Stimulated activated CD4-positive, alpha-beta T cell treated with anti-CD3 and anti-CD28 coated beads, Interleukin-12 subunit alpha, Interleukin-12 subunit beta, amount 100 ng/mL, for 48 hours (primary cell): ENCODE results near the gene HOXC13.

ENCODE experiments used
- DNase-seq, 3 donors: peaks; one replicate each; pipeline ENCODE4 v3.0.0-alpha.2; 2020; ENCODE audit warnings: low read depth in 2 of 3, low spot score in 1 of 3

HOXC13 gene

DNA sequence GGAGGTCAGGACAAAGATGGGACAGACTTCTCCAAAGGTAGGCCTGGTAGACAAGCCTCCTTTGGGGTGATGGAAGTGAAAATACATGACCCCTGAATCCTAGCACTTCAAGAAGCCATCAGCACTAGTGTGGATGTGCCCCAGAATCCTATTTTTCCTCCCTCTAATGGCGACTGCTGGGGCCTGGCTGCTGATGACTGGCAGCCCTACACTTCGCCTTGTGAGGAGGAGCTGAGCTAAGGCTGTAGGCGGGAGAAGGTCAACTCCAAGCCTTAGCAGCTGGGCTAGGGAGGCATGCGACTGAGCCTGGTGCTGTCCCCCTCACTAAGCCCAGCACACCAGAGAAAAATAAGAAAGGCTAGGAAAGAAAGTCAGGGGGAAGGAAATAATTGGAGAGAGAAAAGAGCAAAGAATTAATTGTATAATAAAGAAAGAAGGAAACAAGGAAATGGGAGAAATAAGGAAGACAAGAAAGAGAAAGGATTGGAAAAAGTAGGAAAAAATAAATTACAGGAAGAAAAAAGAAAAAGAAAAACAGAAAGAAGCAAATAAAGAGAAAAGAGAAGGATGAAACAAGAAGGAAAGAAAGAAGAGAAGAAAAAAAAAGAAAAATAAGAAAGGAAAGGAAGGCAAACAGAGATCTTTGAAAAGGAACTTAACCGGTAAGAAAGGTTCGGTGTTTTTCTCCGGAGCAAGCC is 41.6 kb downstream of the HOXC13 start:
- no peak for DNase-seq

DNA sequence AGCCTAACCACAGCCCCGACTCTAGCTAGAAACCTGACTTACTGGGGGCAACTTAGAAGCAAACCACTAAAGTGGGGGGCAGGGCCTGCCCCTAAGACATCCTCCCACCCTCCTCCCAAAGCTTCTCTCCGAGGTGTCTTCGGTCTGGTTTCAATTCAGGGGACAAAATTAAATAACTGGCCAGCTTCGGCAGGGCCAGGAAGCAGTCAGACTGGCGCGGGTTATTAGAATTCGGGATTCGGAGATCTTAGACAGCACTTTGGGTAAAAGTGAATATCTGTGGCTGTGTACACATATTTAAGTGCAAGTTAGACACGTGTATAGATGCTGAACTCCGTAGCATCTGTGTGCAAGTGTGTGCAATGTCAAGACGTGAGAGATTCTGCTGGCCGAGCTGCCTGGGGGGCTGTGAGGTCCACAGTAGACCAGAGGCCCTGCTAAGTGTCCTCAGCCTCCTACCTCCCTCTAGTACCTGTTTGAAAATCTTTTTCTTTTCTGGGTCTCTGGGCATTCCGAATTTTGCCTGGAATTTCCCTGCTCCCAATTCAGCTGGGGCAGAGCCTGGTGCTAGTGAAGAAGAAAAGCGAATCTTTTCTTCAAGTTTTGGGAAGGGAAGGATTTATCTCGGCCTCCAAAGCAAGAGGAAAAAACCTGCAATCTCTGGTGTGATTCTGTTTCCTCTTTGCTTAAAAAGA is 42.3 kb downstream of the HOXC13 start:
- no peak for DNase-seq

DNA sequence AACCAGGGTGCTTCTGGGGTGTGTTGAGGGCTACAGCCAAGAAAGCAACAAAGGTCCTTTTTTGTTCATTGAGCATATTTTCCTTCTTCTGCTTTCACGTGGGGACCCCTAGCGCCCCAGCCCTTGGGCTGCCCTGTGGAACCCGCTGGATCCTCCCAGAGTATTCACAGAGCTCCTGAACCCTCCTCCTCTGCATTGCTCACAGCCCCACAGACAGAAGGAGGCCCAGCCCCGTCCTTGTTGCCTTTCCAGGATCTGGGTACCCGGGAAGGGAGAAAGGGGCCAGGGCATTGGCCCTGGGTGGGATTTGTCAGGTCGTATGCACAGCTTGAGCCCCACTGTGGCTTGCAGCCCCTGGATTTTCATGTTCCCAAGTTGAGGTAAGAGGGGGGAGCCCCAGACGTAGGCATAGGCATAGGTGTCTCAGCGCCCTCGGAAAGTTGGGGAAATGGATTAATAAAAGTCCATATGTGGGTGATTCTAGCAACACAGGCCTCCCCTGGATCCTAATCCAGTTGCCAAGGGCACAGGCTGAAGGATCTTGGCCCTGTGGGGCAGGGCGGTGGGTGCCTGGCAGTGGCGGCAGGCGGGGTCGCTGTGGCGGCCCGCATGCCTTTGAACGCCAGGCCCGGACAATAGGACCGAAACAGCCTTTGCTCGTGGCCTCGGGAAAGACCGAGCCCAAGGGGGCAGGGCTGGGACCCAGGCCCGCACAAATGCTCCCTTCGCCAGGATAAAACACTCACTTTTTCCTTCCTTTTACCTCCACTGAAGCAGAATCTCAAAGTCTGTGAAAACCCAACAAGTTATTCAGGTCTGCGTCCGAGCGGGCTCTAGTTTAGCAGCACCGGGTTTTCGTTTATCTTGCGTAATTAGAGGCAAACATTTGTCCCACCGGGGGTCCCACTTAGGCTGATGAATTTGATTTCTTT is 43.3 kb downstream of the HOXC13 start:
- no peak for DNase-seq

DNA sequence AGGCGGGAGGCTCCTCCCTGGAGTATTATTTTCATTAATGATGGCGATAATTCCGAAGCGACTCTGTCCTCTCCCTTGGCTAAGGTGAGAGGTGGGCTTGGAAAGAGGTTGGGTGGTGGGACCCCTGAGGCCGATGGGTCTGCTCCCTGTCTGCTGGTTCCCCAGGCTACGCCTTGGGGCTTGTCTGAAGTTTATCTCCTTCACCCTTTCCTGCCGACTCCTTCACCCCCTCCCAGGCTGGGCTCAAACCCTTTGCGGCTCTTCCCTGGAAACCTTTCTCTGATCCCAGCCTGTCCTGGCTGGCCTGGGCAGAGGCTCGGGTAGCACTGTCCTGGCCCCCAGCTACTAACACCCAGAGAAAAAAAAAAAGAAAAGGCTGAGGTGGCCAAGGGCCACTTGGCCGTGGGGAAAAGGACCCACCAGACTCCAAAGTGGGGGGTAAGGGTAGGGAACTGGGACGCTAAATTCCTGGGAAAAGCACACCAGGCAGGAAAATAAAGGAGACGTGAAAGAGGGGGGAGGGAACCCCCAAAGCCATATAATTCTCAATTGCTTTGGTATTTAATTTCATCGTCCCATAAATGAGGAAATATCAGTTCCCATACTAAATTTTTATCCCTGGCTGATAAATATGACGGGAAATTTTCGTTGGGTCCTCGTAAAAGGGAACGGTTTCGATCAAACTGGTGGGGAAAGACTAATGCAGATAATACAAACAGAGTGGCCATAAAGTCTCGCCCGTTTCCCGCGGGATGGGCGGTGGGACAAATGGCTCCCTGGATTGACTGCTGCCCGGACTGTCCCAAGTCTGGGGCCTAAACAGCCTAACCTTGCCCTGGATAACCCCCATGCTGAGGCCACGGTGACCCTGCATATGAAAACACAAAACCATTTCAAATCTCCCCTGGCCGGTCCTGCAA is 44.3 kb downstream of the HOXC13 start:
- DNase-seq = no peak

DNA sequence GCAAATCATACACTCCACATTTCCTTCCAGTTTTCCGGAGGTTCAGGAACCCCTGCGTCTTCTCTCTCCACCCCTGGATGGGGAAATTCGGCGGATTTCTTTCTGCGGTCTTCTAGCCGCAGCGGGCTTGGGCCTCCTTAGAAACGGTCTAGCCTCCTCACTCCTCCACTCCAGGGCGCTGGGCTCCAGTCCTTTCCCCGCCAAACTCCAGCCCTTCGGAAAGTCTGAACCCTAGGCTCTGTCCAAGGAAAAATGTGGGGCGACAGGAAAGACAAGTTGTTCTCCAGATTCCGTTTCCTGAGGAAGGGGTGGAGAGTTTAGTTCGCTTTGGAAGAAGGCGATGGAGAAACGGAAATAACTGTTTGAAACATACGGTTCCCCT is 44.9 kb downstream of the HOXC13 start:
- DNase-seq = no peak

DNA sequence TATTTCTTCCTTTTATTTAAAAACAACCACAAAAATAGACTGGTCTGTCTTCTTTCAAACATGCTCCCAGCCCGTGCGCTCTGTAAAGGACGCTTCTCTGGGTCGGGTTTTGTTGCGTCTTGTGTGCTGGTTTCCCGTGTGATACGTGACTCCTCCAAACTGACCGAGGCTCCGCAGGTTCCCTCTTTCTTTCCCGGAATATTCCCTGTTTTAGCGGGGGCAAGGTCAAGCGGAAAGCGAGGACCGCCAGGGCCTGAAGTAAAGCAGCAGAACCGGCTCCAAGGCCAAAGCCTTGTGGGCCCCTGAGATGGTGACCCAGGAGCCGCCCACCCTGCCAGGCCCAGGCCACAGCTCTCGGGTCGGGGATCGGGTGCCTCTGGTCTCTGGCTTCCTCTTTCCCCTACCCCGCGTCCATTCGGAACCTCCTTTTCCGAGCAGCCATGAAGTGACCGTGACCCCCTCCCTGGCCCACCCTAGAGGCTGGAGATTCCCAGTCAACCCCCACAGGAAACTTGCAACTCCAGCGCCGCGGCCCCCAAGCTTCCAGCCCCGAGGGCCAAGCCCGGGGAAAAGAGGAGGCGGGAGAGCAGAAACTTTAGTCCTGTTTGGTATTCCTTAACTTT is 45.4 kb downstream of the HOXC13 start:
- no peak for DNase-seq

DNA sequence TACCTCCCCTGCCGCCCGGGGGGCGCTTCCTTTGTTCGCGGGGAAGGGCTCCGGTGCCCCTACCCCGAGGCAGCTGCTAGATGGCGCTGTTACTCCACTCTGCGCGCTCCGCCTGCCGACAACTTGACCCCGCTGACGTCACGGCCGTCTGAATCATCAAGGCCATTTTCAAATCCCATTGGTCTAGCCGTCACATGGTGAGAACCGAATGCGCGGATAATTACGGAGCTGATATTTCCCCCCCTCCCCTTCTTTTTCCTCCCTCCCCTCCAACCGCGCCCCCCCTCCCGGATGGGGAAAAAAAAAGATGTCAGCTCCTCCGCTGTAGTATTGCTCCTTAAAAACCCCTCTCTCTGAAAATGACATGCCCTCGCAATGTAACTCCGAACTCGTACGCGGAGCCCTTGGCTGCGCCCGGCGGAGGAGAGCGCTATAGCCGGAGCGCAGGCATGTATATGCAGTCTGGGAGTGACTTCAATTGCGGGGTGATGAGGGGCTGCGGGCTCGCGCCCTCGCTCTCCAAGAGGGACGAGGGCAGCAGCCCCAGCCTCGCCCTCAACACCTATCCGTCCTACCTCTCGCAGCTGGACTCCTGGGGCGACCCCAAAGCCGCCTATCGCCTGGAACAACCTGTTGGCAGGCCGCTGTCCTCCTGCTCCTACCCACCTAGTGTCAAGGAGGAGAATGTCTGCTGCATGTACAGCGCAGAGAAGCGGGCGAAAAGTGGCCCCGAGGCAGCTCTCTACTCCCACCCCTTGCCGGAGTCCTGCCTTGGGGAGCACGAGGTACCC is 46.5 kb downstream of the HOXC13 start, which contains the start of gene HOXC10:
Gene HOXC10, plus strand, starts transcription at position 246 of the 791 bp plus-strand sequence. Its CDS starts 114 bp downstream, at position 360.
- peak; percentile 77 to 85 (median 81) for DNase-seq

DNA sequence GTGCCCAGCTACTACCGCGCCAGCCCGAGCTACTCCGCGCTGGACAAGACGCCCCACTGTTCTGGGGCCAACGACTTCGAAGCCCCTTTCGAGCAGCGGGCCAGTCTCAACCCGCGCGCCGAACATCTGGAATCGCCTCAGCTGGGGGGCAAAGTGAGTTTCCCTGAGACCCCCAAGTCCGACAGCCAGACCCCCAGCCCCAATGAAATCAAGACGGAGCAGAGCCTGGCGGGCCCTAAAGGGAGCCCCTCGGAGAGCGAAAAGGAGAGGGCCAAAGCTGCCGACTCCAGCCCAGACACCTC is 47.0 kb downstream of the HOXC13 start:
- no peak for DNase-seq

DNA sequence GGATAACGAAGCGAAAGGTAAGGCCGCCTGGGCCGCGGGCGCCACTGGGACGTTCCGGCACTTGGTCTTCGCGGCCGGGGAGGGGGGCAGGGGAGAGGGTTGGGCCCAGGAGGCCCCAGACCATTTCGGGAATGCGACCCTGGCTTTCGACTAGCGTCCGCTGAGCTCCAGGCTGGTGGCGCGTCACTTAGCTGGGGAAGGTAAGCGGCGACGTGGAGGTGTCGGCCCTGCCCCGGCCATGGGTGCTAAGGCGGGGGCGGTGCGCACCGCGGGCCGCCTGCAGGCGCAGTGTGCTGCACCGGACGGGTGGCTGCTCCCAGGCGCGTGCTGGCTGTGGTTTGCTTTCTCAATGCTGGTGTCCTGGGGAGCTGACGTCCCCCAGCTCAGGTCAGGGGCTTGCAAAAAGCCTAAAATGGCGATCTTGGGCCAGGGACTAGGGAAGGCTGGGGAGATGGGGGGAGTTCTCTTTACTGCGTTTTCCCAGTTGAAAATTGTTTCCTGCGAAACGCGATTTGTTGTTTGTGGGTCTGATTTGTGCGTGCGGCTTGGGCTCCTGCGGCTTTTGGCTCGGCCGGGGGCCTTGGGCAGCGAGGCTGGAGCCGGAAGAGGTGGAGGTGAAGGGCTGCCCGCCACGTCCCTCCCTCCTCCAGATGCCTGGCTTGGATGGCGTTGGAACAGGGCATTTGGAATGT is 47.5 kb downstream of the HOXC13 start:
- DNase-seq = no peak

DNA sequence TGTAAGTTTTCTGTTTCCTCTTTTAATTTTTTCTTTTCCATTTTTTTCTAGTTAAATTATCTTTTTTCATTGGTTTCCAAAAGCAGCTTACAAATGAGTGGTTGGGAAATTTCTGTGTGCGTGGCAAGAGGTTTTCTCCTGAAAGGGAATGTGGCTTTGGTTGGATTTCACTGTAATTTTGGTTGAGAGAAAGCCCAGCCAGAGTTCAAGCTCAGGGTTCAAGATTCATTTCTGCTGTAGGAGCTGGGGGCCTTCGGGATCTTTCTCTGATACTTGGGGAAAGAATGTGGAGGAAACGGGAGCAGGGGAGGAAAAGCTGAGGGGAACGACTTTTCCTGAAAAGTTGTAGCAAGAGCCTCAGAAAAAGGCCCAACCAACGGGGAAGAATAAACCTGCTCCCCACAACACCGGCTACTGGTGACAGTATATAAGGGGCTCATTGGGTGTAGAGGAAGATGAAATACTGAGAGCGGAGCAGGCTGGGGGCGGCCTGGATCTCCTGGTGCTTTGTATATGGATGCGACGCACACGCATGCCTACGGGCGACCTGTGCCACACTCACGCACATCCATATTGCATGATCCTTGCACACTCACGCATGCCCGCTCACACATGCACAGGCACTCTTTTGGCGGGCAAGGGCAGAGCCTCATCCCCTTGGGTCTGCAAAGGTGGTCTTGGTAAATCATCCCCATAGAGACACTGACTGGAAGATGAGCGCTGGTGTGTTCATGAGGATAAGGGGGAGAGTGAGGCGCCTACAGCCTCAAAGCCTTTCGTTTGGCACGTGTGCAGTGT is 48.3 kb downstream of the HOXC13 start:
- no peak for DNase-seq

DNA sequence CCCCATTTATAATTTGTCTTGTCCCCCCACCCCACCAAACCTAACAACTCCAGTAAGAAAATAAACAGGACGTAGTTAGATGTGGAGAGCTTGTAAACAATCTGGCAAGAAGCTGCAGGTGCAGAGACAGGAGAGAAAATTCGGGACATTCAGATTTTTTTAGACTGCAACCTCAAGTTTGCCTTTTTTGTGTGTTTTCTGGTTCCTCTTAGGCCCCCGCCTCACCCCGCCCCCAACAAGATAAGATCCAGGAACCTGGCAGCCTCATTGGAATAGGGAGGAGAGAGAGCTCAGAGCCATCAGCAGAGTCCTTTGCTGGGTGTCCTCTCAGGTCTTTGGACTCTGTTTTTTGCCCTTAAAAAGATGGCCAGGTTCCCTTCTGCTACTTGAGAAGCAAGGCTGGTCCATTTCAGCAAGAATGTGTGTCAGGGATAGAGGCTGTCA is 49.2 kb downstream of the HOXC13 start:
- DNase-seq = no peak

DNA sequence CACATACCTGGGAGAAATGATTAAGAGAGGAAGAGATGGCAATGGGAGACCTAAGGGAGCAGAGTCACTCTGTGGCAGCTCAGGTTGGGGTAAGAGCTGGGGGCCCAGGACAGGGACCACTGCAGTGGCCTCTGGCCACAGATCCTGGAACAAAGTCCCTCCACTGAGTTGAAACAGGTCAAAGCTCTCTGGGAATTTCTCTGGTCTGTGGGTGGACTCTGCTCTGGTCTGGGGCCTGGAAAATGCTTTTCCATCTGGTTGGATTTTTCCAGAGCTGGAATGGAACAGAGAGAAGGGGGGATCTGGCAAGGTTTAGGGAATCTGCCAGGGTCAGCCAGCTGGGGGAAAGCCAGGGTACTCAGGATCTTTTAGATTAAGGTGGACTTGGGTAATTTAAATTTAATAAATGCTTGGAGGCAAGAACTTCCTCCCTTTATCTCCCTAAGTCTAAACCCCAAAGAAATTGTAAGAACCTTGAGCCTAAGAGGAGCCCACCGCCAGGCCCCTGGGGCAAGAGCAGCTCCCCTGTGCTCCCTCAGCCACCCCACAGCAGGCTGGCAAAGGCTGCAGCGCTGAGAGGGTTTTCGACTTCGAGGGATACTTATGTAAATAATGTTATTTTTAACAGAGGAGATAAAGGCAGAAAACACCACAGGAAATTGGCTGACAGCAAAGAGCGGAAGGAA is 50.1 kb downstream of the HOXC13 start:
- no peak for DNase-seq

DNA sequence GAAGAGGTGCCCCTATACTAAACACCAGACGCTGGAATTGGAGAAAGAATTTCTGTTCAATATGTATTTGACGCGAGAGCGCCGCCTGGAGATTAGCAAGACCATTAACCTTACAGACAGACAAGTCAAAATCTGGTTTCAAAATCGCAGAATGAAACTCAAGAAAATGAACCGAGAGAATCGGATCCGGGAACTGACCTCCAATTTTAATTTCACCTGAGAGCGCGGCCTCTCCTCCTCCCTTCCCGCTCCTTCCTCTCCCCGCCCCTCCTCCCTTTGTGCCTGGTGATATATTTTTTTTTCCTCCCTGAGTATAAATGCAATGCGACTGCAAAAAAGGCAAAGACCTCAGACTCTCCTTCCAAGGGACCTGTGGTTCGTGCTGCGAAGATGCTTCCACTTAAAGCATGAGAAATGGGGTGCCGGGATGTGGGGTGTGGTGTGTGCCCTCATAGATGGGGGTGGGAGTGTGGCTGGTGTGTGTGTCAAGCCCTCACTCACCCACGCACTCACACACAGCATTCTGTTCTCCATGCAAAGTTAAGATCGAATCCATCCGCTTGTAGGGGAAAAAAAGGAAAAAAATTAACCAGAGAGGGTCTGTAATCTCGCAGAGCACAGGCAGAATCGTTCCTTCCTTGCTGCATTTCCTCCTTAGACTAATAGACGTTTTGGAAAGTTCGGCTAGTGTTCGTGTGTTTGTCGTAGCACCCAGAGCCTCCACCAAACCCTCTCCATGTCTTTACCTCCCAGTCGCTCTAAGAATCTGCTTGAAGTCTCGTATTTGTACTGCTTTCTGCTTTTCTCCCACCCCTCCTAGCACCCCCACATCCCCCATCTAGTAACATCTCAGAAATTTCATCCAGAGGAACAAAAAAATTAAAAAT is 50.8 kb downstream of the HOXC13 start:
- DNase-seq = no peak

DNA sequence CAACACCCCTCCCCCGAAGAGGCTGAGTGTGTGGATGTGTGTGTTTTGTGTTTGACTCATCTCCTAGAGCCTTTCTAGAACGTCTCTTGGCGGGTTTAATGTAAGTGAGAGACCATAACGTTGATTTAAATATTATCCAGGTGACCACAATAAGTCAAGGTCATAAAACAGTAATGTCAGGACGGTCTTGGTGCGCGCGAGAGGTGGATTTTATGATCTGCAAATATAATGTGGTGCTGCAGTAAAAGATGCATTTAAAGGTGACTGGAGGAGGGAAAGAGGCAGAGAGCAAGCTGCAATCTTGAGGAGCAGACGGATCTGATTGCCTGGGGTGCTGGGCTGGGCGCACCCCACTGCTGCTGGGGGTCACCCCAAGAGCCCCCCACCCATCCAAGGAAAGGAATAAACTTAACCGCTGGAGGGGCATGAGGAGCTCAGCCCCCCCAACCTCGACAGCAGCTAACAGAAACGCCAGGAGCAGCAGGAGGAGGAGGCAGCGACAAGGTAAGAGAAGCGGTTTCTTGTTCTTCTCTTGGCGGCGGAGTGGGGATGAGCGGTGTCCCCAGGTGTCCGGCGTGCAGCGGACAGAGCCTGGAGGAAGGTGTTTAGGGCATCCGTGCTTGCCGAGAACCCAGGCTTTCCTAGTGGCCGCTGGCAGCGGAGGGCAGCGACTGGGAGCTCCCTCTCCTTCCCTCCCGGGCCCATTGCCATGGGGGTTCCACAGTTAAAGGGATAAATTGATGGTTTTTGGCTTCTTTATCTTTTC is 51.9 kb downstream of the HOXC13 start:
- DNase-seq = no peak

DNA sequence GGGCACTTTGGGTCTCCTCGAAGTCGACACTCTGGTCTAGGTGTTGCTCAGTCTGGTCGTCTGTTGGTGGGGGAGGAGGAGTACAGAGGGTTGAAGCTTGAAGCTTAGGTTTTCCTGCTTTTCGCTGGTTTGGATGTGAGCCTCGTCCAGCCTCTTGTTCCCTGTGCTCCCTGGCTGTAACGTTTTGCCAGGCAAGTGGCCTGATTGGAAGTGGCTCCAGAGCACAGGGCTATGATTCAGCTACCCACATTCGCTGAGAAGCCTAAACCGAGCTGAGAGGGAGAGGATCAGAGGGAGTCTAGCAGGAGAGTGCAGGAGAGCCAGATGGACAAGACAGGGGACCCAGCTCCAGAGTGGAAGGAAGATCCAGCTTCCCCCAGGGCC is 52.4 kb downstream of the HOXC13 start:
- DNase-seq = no peak

DNA sequence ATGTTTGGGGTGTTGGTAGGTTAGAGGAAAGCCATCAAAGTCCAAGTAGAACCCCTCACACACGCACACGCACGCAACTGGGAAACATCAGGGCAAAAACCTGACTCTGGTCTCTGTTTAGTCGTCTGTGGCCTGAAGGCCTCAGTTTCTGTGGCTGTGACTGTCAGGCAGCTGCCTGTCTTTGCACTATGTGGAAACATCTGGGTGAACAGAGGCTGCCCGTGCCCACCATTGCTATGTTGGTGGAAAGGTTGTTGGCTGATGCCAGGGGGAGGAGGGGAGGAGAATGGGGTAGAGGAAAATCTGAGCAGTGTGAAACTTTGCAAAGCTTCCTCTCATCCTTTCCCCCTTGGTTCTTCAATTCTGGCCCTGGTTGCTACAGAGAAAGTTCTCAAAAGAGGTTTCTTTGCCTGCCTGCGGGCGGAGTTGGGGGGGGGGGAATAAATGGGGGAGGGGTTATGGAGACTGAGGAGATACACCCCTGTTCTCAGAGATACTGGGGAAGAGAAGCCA is 53.8 kb downstream of the HOXC13 start:
- no peak for DNase-seq
